Prostate gland (tissue), 2 donors: ENCODE measurements around the gene EWSR1.

ENCODE experiments used
- POLR2A ChIP-seq: fragments of 450-650 bp; IDR thresholded peaks from one replicate; pipeline ENCODE4 v1.6.1; 2016; ENCODE audit warnings: antibody characterized with exemption, mild to moderate bottlenecking
- TF ChIP-seq, protein P1 (sequence below), 4 experiments: fragments of 200-600 bp in 2 of 4; fragments of 450-650 bp in 2 of 4; sonication (generic) in 2 of 4; IDR thresholded peaks; 1 replicate in 3 of 4; 2 replicates in 1 of 4; pipeline ENCODE4 v1.5.1; 2016 to 2019; ENCODE audit warnings: antibody characterized with exemption in 4 of 4, mild to moderate bottlenecking in 2 of 4, moderate library complexity in 2 of 4

DNA sequence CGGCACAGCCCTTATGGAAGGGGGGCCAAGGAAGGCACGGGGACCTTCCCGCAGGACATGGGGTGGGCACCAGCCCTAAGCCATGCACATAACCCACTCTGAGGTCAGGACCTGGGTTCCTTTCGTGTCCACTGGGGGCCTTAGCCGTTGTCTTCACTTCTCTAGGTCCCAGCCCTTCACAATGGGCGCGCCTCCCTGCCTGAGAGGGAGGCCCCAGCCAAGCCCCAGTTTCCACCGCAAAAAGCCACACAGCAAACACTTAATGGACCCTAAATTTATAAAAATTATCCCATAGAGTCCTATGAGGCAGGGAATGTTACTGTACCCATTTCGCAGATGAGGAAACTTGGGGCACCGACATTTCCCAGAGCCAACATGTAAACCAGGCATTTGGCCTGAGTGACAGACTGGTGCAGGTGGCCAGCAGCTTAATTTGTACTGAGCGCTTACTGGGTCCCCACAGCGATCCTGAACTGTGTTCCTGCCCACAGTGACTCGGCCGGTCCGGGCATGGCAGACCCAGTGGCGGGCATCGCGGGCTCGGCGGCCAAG, 39.6 kb downstream of the EWSR1 start:
- TF ChIP-seq, protein P1, sequence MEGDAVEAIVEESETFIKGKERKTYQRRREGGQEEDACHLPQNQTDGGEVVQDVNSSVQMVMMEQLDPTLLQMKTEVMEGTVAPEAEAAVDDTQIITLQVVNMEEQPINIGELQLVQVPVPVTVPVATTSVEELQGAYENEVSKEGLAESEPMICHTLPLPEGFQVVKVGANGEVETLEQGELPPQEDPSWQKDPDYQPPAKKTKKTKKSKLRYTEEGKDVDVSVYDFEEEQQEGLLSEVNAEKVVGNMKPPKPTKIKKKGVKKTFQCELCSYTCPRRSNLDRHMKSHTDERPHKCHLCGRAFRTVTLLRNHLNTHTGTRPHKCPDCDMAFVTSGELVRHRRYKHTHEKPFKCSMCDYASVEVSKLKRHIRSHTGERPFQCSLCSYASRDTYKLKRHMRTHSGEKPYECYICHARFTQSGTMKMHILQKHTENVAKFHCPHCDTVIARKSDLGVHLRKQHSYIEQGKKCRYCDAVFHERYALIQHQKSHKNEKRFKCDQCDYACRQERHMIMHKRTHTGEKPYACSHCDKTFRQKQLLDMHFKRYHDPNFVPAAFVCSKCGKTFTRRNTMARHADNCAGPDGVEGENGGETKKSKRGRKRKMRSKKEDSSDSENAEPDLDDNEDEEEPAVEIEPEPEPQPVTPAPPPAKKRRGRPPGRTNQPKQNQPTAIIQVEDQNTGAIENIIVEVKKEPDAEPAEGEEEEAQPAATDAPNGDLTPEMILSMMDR (IDR thresholded peaks at IDR 0.05), result no peak
- no peak for TF ChIP-seq POLR2A
